Measurements from ENCODE around the gene HEXIM2. TPM values are rescaled to one million over a fixed set of nuclear protein-coding genes. Genes with fewer than 3 reads are reported as not detected.

Gene HEXIM2
- total and polyA plus RNA-seq, 2 of the 13 experiments (the other 11 are each of a cell fraction or from before 2014, with no cell fraction given), result 27.1 to 32.4 TPM

- TF ChIP-seq, protein P1, sequence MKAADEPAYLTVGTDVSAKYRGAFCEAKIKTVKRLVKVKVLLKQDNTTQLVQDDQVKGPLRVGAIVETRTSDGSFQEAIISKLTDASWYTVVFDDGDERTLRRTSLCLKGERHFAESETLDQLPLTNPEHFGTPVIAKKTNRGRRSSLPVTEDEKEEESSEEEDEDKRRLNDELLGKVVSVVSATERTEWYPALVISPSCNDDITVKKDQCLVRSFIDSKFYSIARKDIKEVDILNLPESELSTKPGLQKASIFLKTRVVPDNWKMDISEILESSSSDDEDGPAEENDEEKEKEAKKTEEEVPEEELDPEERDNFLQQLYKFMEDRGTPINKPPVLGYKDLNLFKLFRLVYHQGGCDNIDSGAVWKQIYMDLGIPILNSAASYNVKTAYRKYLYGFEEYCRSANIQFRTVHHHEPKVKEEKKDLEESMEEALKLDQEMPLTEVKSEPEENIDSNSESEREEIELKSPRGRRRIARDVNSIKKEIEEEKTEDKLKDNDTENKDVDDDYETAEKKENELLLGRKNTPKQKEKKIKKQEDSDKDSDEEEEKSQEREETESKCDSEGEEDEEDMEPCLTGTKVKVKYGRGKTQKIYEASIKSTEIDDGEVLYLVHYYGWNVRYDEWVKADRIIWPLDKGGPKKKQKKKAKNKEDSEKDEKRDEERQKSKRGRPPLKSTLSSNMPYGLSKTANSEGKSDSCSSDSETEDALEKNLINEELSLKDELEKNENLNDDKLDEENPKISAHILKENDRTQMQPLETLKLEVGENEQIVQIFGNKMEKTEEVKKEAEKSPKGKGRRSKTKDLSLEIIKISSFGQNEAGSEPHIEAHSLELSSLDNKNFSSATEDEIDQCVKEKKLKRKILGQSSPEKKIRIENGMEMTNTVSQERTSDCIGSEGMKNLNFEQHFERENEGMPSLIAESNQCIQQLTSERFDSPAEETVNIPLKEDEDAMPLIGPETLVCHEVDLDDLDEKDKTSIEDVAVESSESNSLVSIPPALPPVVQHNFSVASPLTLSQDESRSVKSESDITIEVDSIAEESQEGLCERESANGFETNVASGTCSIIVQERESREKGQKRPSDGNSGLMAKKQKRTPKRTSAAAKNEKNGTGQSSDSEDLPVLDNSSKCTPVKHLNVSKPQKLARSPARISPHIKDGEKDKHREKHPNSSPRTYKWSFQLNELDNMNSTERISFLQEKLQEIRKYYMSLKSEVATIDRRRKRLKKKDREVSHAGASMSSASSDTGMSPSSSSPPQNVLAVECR (CRISPR knock-in tag; IDR thresholded peaks at IDR 0.05; ENCODE audit: borderline replicate concordance), result peak; percentile 22; the same call in 1 of the 2 replicates
- TF ChIP-seq KDM2A (CRISPR knock-in tag; IDR thresholded peaks at IDR 0.05; ENCODE audit: borderline replicate concordance, low read depth) (peak; percentile 51), TCF12 (IDR thresholded peaks at IDR 0.05) (no peak), TCF12 (CRISPR knock-in tag; IDR thresholded peaks at IDR 0.05) (no peak), TAF1 (CRISPR knock-in tag; IDR thresholded peaks at IDR 0.05) (peak; percentile 47; the same call in 1 of the 2 replicates), POLR2A (IDR thresholded peaks at IDR 0.05; ENCODE audit: insufficient read depth in 1 of 2, low read depth in 2 of 2, low read length in 2 of 2) (peak in 1 of 2 experiments; percentile 43; a peak in 1 of 4 replicates), RXRB (CRISPR knock-in tag; IDR thresholded peaks at IDR 0.05; ENCODE audit: borderline replicate concordance) (peak; percentile 82), PAWR (CRISPR knock-in tag; IDR thresholded peaks at IDR 0.05; ENCODE audit: borderline replicate concordance) (0 out of 2 replicates have a peak, but pooled peaks have one; percentile 54), SMAD3 (CRISPR knock-in tag; IDR thresholded peaks at IDR 0.05) (peak; percentile 81), FOXP1 (IDR thresholded peaks at IDR 0.05) (no peak), FOXP1 (CRISPR knock-in tag; IDR thresholded peaks at IDR 0.05) (peak; percentile 38; the same call in 1 of the 2 replicates), SAP130 (CRISPR knock-in tag; IDR thresholded peaks at IDR 0.05; ENCODE audit: low read depth) (peak; percentile 76), SOX5 (CRISPR knock-in tag; IDR thresholded peaks at IDR 0.05; ENCODE audit: borderline replicate concordance) (peak; percentile 54; the same call in 1 of the 2 replicates), ZFY (CRISPR knock-in tag; IDR thresholded peaks at IDR 0.05) (0 out of 2 replicates have a peak, but pooled peaks have one; percentile 29), ZNF589 (CRISPR knock-in tag; conservative IDR thresholded peaks at IDR 0.05) (no peak), MTA1 (CRISPR knock-in tag; IDR thresholded peaks at IDR 0.05; ENCODE audit: borderline replicate concordance) (no peak), ESRRA (CRISPR knock-in tag; IDR thresholded peaks at IDR 0.05; ENCODE audit: low read depth) (0 out of 2 replicates have a peak, but pooled peaks have one; percentile 32), ARNT2 (CRISPR knock-in tag; IDR thresholded peaks at IDR 0.05; ENCODE audit: low read depth) (0 out of 2 replicates have a peak, but pooled peaks have one; percentile 50), ZMYM3 (CRISPR knock-in tag; IDR thresholded peaks at IDR 0.05) (peak; percentile 57), MNT (IDR thresholded peaks at IDR 0.05) (no peak), ZNF350 (CRISPR knock-in tag; IDR thresholded peaks at IDR 0.05; ENCODE audit: borderline replicate concordance, low read depth) (peak; percentile 73), CHD4 (IDR thresholded peaks at IDR 0.05; ENCODE audit: borderline replicate concordance, low read length) (0 out of 2 replicates have a peak, but pooled peaks have one; percentile 56)
- TF ChIP-seq, protein P2, sequence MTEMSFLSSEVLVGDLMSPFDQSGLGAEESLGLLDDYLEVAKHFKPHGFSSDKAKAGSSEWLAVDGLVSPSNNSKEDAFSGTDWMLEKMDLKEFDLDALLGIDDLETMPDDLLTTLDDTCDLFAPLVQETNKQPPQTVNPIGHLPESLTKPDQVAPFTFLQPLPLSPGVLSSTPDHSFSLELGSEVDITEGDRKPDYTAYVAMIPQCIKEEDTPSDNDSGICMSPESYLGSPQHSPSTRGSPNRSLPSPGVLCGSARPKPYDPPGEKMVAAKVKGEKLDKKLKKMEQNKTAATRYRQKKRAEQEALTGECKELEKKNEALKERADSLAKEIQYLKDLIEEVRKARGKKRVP (CRISPR knock-in tag; IDR thresholded peaks at IDR 0.05), result peak in 1 of 2 experiments; percentile 97; a peak in 2 of 4 replicates
Measured at GRCh38 chr17:45129426-45129939, 32.2 kb upstream of the HEXIM2 start (continued).
